Eye (tissue), 1 donor: ENCODE results near the gene ADD2.
"Not testable (repeated sequence)": the region's sequence is repeated elsewhere in the genome, so short reads cannot be mapped to it uniquely, and the experiment has no call there.

Source experiments
- DNase-seq: peaks from one replicate; pipeline ENCODE4 v3.0.0-alpha.2; 2015

Gene ADD2

DNA sequence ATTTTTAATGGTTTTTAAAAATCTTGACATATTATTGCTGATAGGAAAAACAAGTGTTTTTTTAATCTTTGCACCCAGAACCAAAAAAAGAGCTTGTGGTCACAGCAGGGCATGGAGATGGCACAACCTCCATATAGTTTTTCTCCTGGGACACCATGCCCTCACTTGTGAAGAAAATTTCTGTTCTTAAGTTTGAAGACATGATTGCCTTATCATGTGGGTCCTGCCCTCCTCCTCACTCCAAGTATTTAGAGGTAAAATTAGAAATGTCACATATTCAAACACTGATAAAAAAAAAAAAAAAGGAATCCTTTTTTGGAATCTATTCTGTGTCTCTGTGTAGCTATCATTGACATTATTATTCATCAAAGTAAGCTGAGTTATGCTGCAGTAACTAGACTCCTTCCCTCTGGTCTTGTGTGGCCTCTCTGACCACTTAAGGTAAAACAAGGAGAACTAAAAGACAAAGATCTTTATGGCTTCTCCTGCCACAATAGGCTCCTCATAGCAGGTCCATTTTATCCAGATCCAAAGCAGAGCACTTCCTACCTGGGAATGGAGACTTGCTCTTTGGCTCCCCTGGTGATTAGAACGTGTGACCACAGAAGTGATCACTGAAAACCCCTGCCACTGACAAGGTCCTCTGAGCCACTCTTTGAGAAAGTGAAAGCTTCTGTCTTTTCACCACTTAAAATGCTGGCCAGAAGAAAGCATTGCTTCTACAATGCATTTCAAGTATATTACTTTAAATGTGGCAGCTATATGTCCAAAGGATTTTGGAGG lies 19.8 kb downstream of the ADD2 start:
- no peak for DNase-seq

DNA sequence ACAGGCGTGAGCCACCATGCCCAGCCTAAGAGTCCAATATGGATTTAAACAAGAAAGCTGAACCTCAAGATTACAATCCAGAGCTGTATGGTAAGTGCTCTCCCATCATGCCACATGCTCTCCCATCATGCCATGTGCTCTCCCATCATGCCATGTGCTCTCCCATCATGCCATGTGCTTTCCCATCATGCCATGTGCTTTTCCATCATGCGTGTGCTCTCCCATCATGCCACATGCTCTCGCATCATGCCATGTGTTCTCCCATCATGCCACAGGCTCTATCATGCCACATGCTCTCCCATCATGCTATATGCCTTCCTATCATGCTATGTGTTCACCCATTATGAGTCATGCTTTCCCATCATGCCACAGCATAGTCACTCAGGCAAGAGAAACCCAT lies 20.7 kb downstream of the ADD2 start:
- no peak for DNase-seq

DNA sequence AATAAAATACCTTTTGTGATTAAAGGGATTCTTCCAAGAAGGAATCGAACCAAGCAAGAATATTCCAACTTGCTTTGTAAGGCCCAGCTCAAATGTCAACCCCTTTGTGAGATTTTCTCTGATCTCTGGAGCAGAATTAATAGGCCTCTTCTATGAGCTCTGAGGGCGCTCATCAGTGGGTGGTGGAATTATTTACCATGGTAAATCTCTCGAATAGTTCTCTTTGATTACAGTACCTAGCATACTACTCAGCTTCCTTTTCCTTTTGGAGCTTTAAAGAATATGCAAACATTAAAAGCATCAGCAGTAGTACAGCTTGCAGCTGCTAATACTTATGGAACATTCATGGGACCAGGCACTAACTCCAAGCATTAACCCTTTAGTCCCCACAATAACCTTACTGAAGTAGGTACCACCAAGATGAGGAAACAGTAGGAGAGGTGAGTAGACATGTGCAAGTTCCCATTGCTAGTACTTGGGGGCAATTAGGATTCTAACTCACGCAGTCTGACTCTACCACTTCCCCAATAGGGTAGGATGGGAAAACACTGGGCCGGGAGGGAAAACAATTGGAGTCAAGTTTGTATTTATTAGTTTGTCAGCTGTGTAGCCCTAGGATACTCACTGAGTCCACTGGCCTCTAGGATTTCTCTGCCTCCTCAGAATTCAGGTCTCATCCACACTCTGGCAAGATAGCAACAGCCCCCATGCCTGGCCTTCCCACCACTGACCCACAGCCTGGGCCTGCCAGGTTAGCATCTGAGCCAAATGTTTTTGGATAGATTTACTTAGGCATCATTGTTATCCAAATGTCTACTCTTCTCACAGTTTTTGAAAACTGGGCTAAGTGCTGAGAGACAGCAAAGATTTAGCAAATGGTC lies 21.7 kb downstream of the ADD2 start:
- peak; percentile 82 for DNase-seq

DNA sequence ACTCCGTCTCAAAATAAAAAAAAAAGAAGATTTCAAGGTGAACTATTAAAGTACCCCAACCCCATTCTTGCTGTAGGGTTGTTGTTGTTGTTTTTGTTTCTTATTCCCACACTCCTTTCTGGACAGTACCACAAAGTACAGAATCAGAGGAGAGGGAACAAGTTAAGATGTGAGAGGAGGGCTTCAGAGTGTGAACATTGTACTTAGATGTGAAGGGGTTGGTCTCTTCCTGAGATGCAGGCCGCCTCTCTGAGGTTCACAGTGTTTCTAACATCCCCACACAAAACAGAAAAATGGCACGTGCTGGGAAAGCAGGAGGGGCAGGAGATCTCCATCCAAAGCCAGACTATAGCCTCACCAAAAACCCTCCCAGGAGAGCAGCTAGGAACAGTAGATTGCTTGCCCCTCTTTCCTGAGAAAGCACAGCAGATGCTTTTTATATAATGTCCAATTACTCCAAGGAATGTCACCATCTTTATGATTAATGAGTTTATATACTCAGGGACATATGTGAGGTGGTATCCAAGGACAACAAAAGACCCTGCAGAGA lies 22.6 kb downstream of the ADD2 start:
- no peak for DNase-seq

DNA sequence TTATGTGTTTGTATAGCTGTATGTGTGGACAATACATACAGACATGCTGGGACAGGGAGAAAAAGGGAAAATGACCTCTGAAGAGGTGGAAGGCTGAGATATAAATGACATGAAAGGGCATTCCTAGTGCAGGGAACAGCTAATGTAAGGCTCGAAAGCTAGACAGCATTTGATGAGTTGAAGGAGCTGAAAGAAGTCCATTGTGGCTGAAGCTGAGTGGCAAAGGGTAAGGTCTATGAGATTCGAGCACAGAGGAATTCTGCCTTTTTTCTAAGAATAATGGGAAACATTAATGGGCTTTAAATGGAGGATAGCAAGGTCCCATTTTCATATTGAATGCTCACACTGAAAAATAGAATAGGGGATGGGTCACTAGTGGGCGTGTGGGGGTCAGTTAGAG lies 23.6 kb downstream of the ADD2 start:
- DNase-seq = no peak

DNA sequence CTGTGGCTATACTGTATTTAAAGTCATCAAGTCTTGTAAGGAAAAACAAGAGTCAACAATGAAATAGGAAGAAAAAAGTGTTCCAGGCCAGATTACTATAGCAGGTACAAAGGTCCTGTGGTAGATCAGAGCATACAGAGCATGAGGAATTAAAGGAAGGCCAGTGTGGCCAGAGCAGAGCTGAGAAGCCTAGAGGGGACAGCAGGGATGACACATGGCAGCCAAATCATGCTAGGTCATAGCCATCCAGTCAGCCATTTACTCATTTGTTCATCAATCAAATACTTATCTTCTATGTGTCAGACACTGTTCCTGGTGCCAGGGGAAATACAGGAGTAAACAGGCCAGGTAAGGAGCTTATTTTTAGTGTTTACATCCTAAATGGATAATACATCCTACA lies 24.3 kb downstream of the ADD2 start:
- no peak for DNase-seq

DNA sequence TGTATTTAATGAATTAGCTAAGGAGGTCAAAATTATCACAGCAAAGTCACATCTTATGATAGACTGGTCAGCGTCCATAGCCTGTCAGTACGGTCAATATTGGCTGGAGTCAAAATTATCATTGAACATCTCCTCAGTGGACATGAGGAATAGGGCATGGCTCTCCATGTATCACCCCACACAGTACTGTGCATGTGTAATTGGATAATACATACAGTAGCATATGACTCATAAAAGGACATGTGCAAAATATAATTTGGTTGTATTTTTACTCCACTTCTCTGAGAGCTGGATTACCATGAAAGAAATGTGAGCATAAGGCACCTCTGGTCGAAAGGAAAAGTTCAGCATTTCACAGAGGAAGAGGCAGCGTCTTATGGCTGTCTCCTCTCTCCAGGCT lies 24.9 kb downstream of the ADD2 start:
- DNase-seq = no peak

DNA sequence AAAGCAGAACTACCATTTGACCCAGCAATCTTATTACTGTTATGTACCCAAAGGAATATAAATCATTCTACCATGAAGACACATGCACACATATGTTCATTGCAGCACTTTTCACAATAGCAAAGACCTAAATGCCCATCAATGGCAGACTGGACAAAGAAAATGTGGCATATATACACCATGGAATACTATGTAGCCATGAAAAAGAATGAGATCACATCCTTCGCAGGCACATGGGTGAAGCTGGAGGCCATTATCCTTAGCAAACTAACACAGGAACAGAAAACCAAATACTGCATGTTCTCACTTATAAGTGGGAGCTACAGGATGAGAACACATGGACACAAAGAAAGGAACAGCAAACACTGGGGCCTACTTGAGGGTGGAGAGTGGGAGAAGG lies 28.5 kb downstream of the ADD2 start:
- not testable (repeated sequence) for DNase-seq

DNA sequence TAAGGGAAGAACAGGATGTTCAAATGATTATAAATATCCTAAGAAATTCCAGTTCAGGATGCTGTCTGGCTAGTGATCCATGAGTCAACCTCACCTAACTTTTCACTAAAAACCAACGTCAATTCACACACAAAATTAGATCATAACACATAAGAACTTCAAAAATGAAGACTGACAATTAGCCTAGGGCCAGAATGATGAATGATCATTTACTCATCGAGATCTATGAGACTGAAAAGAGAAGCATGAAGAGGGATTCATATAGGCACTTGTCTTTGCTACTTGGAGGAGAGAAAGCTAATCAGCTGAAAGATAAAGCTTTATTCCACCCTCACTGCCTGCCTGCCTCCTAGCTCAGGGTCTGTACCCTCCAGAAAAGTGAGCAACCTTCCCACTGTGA lies 29.8 kb downstream of the ADD2 start:
- no peak for DNase-seq

DNA sequence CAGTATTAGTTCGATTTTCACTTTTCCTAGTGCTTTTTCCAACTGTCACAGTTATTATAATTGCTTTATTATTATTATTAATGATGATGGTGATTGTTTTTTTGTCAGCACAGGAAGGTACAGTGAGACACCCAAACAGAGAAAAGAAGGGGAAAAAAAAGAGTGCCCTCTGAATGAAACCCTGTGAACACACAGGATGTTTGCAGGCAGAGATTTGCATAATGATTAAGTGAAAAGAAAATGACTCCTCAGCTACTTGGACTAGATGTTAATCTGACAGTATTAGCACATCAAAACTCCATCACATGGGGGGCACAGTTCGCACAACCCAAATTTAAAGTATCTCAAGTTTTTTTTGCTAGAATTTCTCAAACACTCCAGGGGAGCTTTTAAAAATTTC lies 32.9 kb downstream of the ADD2 start:
- DNase-seq = no peak

DNA sequence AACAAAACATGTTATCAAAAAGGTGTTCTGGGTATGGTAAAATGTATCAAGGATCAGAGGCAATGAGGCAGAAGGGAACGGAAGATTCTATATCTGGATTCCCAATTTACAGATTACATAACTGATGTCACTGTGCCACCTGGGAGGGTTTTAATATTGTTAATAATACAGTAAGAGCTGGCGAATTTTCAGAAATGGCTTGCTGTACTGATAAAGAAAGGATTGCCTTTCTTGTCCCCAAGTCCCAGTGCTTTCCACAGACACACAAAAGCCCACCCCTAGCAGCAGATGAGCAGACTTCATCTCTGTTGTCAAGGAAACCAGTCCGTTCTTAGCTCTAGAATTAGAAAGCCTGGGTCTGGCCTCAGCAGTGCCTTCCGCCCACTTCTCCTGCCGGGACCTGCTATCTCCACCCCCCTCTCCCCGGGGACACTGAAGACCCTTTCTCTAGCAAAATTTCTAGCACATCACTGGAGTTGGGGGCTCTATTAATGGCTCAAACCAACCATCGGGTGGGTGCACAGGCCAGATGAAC lies 34.3 kb downstream of the ADD2 start:
- peak; percentile 66 for DNase-seq

DNA sequence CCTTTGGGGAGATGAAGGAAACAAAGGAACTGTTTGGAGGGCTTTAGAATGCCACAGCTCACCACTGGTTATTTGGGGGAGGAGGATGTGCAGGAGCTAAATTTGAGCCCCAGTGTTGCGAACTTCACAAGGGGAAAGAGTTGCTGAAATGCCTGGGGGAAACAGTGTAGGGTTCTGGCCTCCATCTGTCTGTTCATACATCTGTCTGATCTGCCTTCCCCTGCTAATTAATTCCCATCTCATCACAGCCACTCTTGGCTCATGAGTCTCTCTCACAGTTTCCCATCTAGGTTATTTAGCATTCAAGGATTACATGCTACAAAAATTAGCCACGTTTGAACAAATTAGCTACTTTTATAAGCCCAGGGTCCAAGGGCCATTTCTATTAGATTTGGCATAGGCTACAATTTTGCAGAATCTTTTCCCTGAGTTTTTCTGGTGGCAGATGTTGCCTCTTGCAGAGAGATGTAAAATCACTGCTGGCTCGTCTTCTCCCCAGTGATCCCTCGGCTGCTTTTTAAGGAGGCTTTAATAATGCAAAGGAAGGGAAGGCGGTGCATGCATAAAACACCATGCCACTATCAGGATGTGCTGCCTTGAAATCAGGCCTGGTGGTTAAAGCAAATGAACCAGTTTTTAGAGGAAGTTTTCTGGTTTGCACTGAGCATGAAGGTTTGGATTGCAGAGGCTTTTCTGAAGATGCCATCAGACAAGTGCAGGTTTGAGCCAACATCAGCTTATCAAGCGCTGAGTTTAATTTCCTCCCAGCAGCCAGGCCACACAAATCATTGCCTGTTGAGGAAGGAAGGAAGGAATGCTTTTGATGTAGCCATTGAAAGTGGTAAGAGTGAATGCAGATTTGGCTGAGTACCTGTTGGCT lies 35.0 kb downstream of the ADD2 start:
- DNase-seq = peak; percentile 59

DNA sequence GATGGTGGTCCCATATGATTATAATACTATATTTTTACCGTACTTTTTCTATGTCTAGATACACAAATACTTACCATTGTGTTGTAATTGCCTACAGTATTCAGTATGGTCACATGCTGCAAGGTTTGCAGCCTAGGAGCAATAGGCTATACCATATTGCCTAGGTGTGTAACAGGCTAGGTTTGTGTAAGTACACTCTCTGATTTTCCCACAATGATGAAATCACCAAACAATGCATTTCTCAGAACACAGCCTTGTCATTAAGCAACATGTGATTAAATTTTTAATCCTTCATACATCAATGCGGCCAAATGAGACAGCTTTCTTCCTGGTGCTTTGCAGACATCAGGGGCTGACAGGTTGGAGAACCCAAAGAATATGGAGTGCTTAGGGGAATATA lies 37.3 kb downstream of the ADD2 start:
- DNase-seq = no peak

DNA sequence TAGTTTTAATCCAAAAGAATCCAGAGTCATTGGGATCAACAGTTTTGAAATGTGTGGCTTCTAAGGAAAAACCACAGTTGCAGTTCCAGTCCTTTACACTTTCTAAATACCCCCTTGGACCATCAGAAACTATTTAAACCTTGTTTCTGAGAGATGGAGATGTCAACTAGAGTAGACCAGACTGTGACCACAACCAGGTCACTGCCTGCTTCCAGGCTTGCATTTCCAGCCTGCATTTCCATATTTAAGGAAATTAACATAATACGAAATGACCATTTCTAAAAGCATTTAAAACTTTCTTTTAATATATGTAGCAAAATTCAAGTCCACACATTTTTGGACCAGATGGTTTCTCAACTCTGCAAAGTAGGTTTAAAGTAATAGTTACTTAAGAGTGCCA lies 38.4 kb downstream of the ADD2 start:
- no peak for DNase-seq

DNA sequence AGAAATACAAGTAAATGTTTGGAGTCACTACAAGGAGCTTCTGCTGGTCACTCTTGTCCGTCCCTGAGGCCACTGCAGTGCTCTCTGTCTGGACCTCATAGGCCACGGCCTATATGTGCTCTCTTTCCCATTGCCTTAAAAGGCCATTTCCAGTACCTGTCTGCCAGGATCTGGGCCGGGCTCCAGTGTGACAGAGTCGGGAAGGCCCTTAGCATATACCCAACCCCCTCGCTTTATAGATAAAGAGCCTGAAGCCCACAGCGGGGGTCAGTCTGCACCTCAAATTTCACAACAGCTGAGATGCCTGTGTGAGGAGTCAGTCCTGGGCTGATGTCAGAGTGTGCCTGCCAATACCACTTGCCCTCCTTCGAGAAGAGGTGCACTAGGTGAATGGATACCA lies 39.9 kb downstream of the ADD2 start:
- no peak for DNase-seq

DNA sequence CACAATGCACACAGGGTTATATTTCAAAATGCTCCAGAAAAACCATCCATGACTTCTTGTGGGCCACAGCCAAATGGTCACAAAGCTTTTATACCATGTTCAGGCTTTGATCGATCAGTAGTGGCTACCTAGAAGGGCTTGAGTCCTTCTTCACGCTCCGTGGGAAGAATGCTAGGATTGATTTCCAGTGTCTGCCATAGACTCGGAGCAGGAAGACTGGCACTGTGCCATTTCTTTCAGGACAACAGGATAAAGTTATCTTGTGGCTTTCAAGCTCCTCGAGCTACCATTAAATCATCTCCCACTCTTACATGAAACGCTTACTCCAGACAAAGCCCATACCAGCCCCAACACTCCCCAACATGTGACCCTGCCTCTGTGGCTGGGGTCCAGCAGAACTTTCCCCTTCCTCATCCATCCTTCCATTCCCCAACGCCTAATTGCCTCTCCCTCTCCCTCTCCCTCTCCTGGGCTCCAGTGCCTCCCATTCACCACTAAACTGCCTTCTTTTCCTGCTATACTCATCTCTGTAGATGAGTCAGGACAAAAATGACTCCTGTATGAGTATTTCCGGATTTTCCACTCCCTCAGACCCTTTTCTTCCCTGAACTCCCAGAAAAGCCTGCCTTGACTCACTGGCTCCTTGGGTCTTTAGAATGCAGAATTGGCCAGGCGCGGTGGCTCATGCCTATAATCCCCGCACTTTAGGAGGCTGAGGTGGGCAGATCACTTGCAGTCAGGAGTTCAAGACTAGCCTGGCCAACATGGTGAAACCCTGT lies 40.9 kb downstream of the ADD2 start:
- no peak for DNase-seq

DNA sequence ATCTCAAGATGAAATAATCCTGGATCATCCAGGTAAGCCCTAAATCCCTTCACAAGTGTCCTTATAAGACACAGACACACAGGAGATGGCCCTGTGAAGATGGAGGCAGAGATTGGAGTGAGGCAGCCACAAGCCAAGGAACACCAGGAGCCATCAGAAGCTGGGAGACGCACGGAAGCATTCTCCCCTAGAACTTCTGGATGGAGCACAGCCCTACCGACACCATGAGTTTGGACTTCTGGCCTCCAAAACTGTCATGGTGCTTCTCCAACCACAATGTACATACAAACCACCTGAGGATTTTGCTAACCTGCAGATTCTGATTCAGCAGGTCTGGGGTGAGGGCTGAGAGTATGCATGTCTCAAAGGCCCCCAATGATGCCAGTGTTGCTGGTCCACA lies 42.5 kb downstream of the ADD2 start:
- DNase-seq = no peak

DNA sequence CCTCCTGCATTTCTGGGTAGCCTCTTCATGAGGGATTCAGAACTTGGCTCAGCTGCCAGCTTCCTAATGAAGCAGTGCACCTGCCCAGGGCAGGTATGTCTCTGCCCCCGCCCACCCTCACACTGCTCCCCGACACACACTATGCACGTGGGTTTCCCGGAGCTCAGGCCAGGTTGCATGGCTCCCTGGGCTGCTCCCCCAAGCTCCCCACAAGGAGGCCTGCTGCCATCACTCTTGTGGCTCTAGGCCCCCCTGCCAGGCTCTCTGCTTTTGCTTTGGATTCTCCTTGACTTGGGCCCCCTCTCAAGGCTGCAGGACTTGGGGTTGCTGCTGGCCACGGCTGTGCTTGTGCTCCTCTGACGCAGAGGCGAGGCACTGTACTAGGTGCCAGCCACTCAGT lies 43.6 kb downstream of the ADD2 start:
- DNase-seq = no peak

DNA sequence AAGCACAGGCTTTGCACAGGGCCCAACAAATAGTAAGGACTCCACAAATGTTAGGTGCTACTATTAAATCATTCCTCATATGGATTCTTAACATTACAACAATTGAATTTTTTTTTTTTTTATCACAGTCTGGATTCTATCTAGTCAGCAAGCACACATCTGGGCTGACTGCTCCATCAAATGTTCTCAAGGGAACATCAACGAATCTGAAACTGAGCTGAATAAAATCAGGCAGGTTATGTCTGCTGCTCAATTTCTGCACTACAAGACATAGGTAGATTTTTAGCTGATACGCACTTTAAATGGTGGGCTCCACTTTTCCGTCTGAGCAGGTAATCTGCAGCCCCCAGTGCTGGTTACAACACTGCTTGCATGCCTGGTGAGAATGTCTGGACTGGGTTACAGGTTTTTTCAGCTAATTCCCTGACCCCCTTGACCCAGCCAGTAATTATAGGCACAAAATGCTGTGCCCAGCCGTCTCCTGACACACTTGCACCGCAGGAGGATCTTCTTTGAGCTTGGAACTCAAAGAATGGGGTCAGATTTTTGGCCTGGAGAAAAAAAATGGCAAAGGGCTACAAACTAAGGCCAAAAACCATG lies 44.6 kb downstream of the ADD2 start:
- peak; percentile 56 for DNase-seq

DNA sequence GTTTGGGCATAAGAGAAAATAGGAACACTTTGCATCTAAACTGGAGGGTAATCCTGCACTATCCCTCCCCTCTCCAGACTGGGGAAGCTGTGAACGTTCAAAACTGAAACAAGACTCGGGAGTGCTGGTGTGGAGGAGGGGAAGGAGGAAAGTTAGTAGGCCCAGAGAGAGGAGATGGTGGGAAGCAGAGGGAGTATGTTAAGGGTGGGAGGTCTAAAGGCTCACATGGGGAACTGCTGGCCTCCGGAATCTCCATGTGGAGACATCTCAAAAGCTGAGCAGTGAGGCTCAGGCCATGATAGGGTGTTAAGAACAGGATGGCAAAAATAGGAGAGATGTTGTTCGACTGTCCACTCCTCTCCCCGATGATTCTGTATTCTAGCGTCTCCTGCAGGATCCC lies 47.9 kb downstream of the ADD2 start:
- no peak for DNase-seq

DNA sequence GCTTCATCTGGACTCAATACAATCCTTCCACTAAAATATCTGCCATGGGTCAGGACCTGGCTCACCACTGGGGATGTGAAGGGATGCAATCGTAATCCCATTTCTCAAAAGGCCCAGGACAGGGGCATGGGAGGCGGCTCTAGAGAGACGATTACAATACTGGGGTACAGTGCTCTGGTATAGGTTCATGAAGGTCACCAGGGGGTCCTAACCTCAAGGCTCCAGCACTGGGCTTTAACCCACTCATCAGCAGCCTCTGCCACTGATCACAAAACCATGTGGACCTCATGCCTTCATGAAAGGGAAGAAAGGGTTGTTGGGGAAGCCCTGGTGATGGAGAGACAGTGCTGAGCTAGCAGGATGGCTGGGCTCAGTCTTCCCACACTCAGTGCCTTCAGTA lies 48.8 kb downstream of the ADD2 start:
- DNase-seq = no peak

DNA sequence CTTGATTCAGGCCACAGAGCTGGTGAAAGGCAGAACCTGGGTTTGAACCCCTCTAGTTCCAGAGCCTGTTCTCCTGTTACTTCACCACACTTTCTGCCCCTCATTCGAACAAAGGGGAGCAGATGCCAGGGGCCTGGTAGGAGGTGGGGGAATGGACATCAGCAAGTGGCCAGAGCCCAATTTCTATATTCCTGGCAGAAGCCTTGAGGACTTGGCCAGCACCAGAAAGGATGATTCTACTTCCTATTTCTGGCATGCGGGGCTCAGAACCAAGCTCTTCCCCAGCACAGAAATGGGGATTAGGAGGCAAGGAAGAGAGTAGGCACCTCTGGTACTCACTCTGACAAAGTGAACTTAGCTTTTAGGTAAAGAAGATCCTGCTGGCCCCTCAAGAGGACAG lies 49.3 kb downstream of the ADD2 start:
- DNase-seq = no peak
